SK-MEL-5 (cell line): Measurements from ENCODE around the gene CLDN7. TPM values are rescaled to one million over a fixed set of nuclear protein-coding genes. Genes with fewer than 3 reads are reported as not detected.
A peak's percentile ranks its signal among the peaks of the same experiment; 100 is the strongest.

Source experiments
- DNase-seq: peaks from one replicate; pipeline ENCODE4 v3.0.0-alpha.2; 2016; ENCODE audit warnings: low read depth, low spot score
- in situ Hi-C: cut with HindIII; loops from 2 replicates; pipeline ENCODE4 v1.10.0; 2016; ENCODE audit warnings: low sequenced_read_pairs, high pct_unique_total_duplicates, low pct_unique_long_range_greater_than_20kb
- total RNA-seq: library from RNA; depleted of rRNA; stranded (reverse); fragments of >200 nt; shearing (Covaris generic); gene quantifications from 2 replicates; pipeline ENCODE4 v1.2.3, GENCODE V29; 2014

Gene CLDN7
- total RNA-seq, 1 experiment from 2014 or later = not detected

DNA sequence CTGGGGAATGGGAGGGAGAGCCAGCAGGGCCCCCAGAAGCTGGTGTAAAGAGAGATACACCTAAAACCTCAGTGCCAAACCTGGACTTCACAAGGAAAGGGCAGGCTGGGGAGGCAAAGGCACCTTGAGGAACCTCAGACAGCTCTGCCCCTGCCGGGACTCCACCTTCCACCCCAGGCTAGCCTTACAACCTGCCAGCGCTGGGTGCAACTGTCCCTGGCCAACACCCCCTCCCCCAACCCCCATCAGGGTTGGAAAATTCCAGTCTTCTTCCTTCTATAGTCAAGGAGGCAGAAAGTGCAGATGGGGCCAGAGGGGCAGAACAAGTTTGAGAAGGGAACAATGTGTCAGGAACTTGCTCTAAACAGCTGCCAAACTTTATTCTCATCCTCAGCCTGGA lies 29.9 kb upstream of the CLDN7 start:
- DNase-seq = no peak
- in situ Hi-C loops = no loop called here

DNA sequence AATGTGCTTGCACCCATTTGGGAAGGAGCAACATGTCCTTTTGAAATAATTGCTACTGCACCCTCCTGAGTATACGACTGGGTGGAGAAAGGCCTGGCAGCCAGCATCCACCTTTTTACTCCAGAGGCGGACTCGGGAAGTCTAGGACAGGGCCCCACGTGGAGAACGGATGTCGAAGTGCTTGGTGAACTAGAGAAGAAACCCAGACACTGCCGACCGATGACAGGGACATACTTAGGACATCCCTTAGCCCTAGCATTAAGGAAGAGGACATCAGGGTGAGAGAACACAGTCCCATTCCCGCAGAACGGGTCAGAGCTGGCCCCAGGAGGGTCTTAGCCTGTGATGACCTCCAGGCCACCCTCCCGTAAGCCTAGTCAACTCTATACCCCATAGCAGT lies 28.4 kb upstream of the CLDN7 start:
- in situ Hi-C loops = no loop called here
- DNase-seq = no peak

DNA sequence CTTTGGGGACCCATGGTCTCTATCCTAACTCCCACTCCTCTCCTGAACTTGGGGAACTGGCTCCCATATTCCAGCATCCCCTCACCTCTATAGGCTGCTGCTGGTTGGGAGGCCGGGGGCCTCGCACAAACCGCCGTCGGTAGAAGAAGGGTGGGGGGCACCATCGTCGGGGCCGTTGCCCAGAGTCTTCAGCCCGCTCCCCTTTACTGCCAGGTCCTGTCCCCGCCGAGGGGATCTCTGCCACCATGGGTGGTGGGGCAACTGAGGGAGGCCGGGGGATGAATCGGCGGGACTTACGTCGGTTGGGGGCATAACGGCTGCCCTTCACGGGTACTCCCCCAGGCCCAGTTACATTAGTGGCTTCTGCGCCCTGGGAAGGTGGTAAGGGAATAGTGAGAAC lies 27.9 kb upstream of the CLDN7 start:
- in situ Hi-C loops = no loop called here
- no peak for DNase-seq

DNA sequence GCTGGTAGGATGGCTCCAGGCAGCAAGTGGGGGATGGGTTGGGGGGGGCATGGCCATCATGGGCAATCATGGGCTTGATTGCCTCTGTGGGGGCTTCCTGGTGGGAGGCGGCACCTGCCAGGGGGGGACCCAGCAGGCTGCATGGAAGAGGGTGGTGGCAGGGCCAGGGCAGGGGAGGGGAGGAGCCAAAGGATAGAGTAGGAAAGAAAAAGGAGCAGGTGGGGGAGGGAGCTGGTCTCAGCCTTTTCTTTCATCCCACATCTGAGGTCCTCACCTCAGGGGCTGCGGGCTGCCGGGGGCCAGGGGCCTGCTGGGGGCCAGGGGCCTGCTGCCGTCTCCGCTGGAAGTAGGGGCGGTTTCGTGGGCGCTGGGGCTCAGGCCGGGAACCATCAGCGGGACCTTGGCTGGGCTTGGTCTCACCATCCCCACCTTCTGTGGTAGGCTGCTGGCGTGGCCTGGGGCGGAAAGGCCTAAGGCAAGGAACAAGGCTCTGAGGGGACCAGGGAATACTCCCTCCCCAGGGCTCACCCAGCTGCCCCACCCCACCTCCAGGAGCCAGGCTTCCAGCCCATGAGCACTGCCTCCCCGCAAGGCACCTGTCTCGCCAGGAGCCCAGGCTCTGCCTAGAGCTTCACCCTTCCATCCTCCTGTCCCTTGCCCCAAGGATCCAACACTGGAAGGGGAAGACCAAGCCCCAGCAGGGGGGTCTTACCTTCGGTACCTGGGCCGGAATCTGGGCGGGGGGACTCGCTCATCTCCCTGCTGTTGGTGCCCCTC lies 27.2 kb upstream of the CLDN7 start:
- in situ Hi-C loops = no loop called here

DNA sequence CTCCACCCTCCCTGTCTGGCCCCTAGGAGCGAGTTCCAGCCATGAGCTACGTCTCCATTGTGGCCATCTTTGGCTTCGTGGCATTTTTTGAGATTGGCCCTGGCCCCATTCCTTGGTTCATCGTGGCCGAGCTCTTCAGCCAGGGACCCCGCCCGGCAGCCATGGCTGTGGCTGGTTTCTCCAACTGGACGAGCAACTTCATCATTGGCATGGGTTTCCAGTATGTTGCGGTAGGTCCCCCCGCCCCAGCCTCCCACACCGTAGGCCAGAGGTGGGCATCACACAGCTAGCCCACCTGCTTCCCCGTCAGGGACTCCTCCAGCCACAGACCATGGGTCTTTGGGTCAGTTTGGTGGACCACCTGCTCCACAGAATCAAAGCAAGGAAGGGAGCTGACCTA lies 23.4 kb upstream of the CLDN7 start:
- DNase-seq = no peak
- in situ Hi-C loops = no loop called here

More for the DNA sequence above, 27.2 kb upstream of the CLDN7 start:
- DNase-seq = no peak

DNA sequence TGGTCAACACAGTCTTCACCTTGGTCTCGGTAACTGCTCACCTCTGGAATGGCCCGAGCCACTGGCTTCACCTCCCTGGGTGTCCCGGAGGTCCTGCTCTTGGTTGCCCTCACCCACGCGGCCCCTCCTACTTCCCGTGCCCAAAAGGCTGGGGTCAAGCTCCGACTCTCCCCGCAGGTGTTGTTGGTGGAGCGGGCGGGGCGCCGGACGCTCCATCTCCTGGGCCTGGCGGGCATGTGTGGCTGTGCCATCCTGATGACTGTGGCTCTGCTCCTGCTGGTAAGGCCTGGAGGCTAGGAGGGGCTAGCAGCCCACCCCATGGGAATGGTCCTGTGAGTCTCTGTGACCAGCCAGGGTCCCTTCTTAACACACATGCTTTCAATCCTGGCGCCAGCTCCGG lies 22.6 kb upstream of the CLDN7 start:
- DNase-seq = no peak
- in situ Hi-C loops = no loop called here

DNA sequence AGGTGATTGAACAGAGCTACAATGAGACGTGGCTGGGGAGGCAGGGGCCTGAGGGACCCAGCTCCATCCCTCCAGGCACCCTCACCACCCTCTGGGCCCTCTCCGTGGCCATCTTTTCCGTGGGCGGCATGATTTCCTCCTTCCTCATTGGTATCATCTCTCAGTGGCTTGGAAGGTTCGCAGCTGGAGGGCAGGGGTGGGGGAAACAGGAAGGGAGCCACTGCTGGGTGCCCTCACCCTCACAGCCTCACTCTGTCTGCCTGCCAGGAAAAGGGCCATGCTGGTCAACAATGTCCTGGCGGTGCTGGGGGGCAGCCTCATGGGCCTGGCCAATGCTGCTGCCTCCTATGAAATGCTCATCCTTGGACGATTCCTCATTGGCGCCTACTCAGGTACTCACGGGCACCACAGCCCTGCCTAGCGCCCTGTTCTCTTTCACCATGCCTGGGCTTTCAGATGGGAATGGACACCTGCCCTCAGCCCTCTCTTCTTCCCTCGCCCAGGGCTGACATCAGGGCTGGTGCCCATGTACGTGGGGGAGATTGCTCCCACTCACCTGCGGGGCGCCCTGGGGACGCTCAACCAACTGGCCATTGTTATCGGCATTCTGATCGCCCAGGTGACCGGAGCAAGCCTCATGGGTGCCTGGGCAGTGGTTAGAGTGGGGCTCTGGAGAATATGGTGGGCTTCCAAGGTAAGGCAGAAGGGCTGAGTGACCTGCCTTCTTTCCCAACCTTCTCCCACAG lies 21.4 kb upstream of the CLDN7 start:
- no peak for DNase-seq
- in situ Hi-C loops = no loop called here

DNA sequence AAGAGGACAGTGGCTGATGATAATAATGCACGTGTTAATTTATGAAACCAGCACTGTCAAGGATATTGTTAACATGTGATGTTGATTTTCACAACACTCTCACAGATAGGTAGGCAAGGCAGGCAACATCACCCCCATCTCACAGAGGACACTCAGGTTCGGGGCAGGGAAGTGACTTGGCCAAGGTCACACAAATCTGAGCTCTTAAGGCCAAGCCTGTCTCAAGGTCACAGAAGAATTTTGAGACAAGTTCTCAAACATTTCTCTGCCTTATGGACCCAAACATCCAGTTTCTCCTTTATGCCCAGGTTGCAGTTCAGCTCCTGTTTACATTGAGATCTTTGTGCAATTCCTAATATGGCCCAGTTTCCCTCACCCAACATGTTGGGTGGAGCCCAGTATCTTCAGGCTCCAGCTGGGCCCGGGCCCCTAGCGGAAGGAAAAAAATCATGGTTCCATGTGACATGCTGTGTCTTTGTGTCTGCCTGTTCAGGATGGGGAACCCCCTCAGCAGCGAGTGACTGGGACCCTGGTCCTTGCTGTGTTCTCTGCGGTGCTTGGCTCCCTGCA lies 20.6 kb upstream of the CLDN7 start:
- DNase-seq = peak; percentile 14
- in situ Hi-C loops = no loop called here

DNA sequence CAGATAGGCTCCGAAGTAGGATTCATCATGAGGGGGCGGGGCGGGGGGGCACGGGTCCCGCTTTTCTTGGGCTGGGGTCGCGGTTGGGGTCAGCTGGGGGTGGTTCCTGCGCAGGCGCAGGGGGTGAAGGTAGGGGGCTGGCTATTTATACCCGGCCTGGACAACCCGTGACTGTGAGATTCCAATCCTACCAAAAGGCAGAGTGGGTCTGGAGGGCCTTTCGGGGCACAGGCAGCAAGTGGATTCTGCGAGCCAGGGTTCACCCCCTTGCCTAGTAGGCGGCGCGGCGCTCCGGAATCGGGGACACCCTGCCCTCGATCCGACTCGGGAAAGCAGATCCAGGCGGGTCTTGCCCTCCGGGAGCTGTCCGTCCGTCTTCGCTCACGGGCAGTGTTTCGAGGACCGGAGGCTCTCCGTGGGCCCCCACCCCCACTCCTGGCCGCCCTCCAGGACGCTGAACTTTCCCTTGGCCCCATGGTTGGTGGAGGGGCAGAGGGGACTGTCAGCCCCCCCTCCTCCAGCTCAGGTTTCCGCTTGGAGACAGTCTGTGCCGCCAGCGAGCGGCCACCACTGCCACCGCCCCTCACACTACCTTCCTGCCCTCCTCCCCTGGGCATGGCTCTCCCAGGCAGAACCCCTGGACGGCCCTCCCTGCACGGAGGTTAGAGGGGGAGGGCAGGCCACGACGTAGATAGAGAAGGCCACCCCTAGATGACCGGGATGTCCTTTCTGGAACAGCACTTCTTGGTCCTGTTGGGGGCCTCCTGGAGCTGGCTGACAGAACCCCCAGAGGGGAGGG lies 19.9 kb upstream of the CLDN7 start:
- in situ Hi-C loops = no loop called here
- DNase-seq = no peak

DNA sequence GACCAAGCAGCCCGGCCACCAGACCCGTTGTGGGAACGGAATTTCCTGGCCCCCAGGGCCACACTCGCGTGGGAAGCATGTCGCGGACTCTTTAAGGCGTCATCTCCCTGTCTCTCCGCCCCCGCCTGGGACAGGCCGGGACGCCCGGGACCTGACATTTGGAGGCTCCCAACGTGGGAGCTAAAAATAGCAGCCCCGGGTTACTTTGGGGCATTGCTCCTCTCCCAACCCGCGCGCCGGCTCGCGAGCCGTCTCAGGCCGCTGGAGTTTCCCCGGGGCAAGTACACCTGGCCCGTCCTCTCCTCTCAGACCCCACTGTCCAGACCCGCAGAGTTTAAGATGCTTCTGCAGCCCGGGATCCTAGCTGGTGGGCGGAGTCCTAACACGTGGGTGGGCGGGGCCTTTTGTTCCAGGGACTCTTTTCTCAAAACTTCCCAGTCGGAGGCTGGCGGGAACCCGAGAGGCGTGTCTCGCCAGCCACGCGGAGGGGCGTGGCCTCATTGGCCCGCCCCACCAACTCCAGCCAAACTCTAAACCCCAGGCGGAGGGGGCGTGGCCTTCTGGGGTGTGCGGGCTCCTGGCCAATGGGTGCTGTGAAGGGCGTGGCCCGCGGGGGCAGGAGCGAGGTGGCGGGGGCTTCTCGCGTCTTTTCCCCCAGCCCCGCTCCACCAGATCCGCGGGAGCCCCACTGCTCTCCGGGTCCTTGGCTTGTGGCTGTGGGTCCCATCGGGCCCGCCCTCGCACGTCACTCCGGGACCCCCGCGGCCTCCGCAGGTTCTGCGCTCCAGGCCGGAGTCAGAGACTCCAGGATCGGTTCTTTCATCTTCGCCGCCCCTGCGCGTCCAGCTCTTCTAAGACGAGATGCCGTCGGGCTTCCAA lies 19.0 kb upstream of the CLDN7 start, which contains the start of gene SLC2A4:
SLC2A4 (plus strand) TSS at position 645 of the 879 bp plus-strand sequence; CDS start at position 862, 217 bp downstream.
- in situ Hi-C loops = no loop called here
- DNase-seq = peak; percentile 97

DNA sequence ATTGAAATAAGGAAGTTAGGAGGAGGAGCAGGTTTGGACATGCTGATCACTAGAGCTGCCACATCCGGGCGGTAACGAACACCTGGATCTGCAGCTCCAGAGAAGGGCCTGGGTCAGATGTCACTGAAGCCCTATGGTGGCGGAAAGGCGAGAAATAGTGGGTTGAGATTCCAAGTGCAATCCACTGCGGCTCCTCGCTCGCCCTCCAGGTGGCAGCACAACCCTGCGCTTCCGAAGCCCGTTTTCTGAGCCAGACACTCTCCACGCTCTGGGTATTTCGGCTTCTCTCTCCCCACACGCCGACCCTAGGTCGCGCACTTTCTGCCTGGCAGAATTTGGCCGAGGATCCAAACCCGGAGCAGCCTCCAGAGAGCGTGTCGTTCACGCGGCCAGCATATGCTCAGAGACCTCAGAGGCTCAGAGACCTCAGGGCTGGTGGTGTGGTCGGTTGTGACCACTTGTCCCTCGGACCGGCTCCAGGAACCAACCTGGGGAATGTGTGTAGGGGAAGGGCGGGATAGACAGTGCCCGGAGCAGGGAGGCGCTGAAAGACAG lies 18.3 kb upstream of the CLDN7 start:
- in situ Hi-C loops = no loop called here
- DNase-seq = peak; percentile 84

DNA sequence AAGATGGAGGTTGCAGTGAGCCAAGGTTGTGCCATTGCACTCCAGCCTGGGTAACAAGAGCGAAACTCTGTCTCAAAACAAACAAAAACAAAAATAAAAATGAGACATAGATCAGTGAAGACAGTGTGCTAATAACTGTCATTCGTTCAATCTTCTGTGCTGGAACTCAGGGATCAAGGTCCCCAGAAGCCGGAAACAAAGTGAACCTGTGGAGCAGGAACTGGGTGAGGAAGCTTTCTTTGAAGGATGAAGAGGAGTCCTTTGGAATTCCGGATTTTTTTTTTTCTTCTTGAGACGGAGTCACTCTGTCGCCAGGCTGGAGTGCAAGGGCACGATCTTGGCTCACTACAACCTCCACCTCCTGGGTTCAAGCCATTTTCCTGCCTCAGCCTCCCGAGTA lies 17.2 kb upstream of the CLDN7 start:
- in situ Hi-C loops = no loop called here

DNA sequence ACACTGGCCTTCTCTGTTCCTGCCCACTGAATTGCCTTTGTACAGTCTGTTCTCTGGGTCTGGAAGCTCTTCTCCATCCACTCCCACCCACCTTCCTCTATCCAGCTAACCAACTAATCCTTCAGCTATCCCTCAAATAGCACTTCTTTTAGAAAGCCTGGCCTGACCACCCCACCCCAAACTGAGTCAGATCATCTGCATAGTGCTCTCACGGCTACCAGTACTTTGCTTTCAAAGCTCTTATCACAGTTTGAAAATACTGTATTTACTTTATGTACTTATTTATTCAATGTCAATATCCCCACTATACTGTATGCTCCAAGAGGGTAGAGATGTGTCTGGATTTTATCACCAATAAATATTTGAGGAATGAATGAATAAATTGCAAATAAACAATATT lies 4.5 kb upstream of the CLDN7 start:
- no peak for DNase-seq
- in situ Hi-C loops = no loop called here

More for the DNA sequence above, 17.2 kb upstream of the CLDN7 start:
- no peak for DNase-seq

DNA sequence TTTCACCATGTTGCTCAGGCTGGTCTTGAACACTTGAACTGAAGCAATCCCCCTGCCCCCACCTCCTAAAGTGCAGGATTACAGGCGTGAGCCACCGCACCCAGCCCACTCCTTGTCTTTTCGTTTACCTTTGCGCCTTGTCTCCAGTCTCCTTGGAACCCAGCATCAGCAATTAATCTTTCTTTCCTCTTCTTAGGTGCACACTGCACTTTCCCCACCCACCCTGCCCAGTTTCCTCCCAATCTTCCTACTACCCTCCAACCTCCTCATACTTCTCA lies 1.5 kb upstream of the CLDN7 start:
- no peak for DNase-seq
- in situ Hi-C loops = no loop called here

DNA sequence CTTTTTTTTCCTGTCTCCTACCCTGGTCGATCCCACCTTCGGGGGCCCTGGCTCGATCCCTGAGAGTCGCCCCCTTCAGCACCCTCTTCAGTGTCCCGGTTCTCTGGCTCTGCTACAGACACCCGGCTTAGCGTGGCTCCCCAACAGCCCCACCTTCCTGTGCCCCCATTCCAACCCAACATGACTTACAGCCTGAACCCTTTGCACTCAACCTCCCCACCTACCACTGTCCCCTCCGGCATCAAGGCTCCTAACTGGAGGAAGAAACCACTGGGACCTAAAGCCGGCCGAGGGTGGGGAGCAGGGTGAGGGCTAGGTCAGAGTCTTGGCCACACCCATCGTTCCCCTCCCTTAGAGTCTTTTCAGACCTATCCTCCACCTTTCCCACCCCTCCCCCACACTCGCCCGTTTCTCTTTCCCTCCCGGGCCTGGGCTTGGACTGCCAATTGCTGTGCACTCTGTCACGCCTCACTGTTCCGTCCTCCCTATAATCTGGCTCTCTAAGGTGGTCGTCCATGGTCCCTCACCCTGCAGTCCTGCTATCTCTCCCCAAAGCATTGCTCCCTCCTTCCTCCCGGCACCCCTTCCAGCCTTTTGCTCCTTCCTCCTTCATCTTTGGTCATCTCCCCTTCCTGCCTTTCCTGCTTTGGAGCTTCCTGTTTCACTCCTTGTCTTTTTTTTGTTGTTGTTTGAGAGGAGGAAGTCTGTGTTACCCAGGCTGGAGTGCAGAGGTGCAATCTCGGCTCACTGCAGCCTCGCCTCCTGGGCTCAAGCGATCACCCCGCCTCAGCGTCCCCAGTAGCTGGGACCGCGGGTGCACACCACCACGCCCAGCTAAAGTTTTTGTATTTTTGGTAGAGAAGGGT lies 890 bp upstream of the CLDN7 start:
- in situ Hi-C loops = no loop called here

More for the DNA sequence above, 890 bp upstream of the CLDN7 start:
- DNase-seq = no peak
